ENCODE measurements around the gene RFNG.

DNA sequence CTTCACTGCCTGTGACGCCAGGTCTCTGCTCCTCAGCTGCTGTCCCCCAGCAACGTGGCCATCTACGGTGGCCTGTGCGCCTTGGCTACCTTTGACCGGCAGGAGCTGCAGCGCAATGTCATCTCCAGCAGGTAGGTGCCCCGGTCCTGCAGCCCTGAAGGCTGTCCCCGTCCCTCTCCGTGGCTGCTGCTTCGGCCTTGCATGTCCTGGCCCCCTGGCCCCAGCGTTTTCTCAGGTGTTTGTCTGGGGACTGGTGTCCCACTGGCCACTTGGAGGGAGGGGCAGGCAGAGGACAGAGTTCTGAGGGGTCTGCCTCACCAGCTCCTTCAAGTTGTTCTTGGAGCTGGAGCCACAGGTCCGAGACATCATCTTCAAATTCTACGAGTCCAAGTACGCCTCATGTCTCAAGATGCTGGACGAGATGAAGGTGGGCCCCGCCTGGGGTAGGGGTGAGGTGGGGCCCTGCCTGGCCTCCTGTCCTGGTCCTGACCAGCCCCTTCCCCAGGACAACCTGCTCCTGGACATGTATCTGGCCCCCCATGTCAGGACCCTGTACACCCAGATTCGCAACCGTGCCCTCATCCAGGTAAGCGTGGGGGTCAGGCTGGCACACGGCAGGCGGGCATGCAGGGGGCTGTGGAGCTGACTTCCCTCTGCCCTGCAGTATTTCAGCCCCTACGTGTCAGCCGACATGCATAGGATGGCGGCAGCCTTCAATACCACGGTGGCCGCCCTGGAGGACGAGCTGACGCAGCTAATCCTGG is 4.5 kb upstream of the RFNG start:
- TF ChIP-seq, protein P1, sequence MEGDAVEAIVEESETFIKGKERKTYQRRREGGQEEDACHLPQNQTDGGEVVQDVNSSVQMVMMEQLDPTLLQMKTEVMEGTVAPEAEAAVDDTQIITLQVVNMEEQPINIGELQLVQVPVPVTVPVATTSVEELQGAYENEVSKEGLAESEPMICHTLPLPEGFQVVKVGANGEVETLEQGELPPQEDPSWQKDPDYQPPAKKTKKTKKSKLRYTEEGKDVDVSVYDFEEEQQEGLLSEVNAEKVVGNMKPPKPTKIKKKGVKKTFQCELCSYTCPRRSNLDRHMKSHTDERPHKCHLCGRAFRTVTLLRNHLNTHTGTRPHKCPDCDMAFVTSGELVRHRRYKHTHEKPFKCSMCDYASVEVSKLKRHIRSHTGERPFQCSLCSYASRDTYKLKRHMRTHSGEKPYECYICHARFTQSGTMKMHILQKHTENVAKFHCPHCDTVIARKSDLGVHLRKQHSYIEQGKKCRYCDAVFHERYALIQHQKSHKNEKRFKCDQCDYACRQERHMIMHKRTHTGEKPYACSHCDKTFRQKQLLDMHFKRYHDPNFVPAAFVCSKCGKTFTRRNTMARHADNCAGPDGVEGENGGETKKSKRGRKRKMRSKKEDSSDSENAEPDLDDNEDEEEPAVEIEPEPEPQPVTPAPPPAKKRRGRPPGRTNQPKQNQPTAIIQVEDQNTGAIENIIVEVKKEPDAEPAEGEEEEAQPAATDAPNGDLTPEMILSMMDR (IDR thresholded peaks at IDR 0.05), result no peak
- no peak for TF ChIP-seq ZFX (IDR thresholded peaks at IDR 0.05; ENCODE audit: borderline replicate concordance)
